Body of pancreas (tissue), 4 donors: ENCODE data around the gene CD47. TPM values are rescaled to one million over a fixed set of nuclear protein-coding genes. Genes with fewer than 3 reads are reported as not detected.

ENCODE experiments used
- ATAC-seq: fragments of 150-250 bp; one replicate; pipeline ENCODE4 v1.9.1; 2016
- DNase-seq, 4 donors: peaks; one replicate each; pipeline ENCODE4 v3.0.0-alpha.2; 2019
- H3K27ac ChIP-seq, 4 donors: fragments of 200-600 bp; sonication (generic); 1 replicate in 3 of 4; 2 replicates in 1 of 4; pipeline versions ENCODE4 v1.5.1 to v1.6.1; 2016 to 2019; ENCODE audit warnings: mild to moderate bottlenecking in 1 of 4, mixed read lengths in 1 of 4, moderate library complexity in 1 of 4
- H3K27me3 ChIP-seq, 2 donors: fragments of 200-600 bp; sonication (generic); one replicate each; pipeline ENCODE4 v1.6.0; 2016; ENCODE audit warnings: mild to moderate bottlenecking in 1 of 2
- H3K36me3 ChIP-seq, 2 donors: fragments of 200-600 bp; sonication (generic); replicated peaks in 1 of 2; 2 replicates each; pipeline ENCODE4 v1.5.1; 2016; ENCODE audit warnings: low read depth in 2 of 2; ENCODE audit not compliant: insufficient read depth in 1 of 2
- H3K4me1 ChIP-seq: fragments of 200-600 bp; sonication (generic); one replicate; pipeline ENCODE4 v1.6.0; 2016
- H3K4me3 ChIP-seq, 2 donors: fragments of 200-600 bp; sonication (generic); 1 replicate in 1 of 2; 2 replicates in 1 of 2; pipeline ENCODE4 v1.5.1; 2016 to 2019
- H3K9me3 ChIP-seq, 3 donors: fragments of 200-600 bp; sonication (generic); 1 replicate in 2 of 3; 2 replicates in 1 of 3; pipeline ENCODE4 v1.5.1; 2016
- POLR2A ChIP-seq, 3 donors: fragments of 450-650 bp; IDR thresholded peaks; one replicate each; pipeline ENCODE4 v1.6.1; 2016; ENCODE audit warnings: antibody characterized with exemption in 3 of 3, mild to moderate bottlenecking in 2 of 3
- WGBS, 2 donors: methylation state at CpG; one replicate each; pipeline ENCODE4 v1.1.5; 2017; 5-methylcytosine and 5-hydroxymethylcytosine counted together
- intact Hi-C: fragments of 100-400 bp; cut with DNase I; formaldehyde crosslinking; loops from one replicate; pipeline ENCODE4 v1.15.1; 2023
- total RNA-seq, 2 donors: library from RNA; depleted of rRNA; stranded (reverse); fragments of >200 nt; gene quantifications; one replicate each; pipeline ENCODE4 v1.1.0, GENCODE V29; 2016
- TF ChIP-seq, protein P1 (sequence below), 7 experiments: fragments of 450-650 bp in 4 of 7; fragments of 200-600 bp in 3 of 7; sonication (generic) in 3 of 7; IDR thresholded peaks; one replicate each; pipeline ENCODE4 v1.5.1; 2016 to 2019; ENCODE audit warnings: antibody characterized with exemption in 7 of 7

Gene CD47
- total RNA-seq, 2 donors from 2014 or later = 34.3 to 51.1 TPM

DNA sequence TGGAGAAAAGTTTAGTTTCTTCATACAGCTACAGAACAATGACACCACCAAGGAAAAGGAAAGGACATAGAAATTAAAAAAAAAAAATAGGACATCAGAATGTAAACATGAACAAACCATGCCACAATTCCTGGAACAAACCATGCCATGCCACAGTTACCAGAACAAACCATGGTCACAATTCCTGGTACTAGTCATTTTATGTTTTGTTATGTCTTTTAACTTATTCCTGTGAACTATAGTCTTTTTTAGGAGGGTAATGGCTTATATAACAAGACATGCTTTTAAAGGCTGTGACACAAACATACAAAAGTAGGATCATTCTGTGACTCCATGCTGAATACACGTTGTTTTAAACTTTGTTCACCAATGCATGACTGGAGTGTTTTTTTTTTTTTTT lies 42.8 kb downstream of the CD47 start:
- ATAC-seq (no peak), DNase-seq (no peak)
- no peak overlapping the region for H3K4me3 ChIP-seq
- WGBS, 2 donors = 93 to 94% methylated on average over 1 of the region's 1 CpG
- intact Hi-C loops = no loop called here
- no peaks in the 10 kb centered on the region for H3K36me3 ChIP-seq
- no peaks in the 10 kb centered on the region for H3K27me3 ChIP-seq
- H3K27ac ChIP-seq = no peak overlapping the region
- no peak for TF ChIP-seq POLR2A (IDR thresholded peaks at IDR 0.05)
- TF ChIP-seq, protein P1, sequence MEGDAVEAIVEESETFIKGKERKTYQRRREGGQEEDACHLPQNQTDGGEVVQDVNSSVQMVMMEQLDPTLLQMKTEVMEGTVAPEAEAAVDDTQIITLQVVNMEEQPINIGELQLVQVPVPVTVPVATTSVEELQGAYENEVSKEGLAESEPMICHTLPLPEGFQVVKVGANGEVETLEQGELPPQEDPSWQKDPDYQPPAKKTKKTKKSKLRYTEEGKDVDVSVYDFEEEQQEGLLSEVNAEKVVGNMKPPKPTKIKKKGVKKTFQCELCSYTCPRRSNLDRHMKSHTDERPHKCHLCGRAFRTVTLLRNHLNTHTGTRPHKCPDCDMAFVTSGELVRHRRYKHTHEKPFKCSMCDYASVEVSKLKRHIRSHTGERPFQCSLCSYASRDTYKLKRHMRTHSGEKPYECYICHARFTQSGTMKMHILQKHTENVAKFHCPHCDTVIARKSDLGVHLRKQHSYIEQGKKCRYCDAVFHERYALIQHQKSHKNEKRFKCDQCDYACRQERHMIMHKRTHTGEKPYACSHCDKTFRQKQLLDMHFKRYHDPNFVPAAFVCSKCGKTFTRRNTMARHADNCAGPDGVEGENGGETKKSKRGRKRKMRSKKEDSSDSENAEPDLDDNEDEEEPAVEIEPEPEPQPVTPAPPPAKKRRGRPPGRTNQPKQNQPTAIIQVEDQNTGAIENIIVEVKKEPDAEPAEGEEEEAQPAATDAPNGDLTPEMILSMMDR (IDR thresholded peaks at IDR 0.05) = no peak
- H3K9me3 ChIP-seq = no peaks in the 10 kb centered on the region
- H3K4me1 ChIP-seq = no peaks in the 10 kb centered on the region

DNA sequence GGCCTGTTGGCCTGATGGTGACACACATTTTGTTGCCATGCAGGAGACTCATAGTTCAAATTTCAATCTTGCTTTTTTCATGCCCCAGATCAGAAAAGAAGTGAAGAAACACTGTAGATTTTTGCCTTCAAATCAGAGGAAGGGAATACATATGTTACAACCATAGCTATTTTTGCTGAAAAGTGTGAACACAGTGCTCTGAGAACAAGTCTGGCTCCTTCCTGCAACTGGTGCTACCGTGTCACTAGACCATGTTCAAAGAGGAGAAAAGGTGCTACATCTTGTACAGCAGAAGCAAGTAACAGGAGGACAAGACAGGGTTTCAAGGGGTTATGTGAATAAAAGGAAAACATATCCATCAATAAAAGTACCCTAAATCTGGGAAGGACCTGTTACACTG lies 44.6 kb downstream of the CD47 start:
- Histone ChIP-seq H3K27ac (no peak overlapping the region), H3K36me3 (no peaks in the 10 kb centered on the region), H3K27me3 (no peaks in the 10 kb centered on the region), H3K4me3 (no peak overlapping the region), H3K4me1 (no peaks in the 10 kb centered on the region), H3K9me3 (no peaks in the 10 kb centered on the region)
- TF ChIP-seq, protein P1 (IDR thresholded peaks at IDR 0.05) = no peak
- TF ChIP-seq POLR2A (IDR thresholded peaks at IDR 0.05) = no peak
- intact Hi-C loops = no loop called here
- WGBS, 2 donors = 94 to 96% methylated on average over 1 of the region's 1 CpG
- no peak for ATAC-seq
- no peak for DNase-seq

DNA sequence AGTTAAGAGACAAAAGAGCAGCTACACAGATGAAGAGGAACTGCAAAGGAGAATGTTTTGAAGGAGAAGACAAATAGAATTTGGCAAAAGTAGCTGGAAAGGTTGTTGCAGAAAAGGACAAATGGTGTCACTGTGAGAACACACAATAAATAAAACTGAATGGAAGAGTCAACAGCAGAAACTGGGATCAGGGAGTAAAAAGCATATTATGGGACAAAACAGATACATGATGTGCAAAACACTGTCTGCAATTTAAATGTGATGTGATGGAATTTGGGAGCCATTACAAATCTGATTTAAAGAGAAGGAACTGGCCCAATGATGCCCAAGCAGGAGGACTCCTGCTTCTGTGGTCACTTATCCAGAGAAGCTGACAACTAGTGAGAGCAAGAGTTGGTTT lies 46.1 kb downstream of the CD47 start:
- intact Hi-C loops = no loop called here
- Histone ChIP-seq H3K4me3 (no peak overlapping the region), H3K27me3 (no peaks in the 10 kb centered on the region), H3K36me3 (no peaks in the 10 kb centered on the region), H3K4me1 (no peaks in the 10 kb centered on the region), H3K9me3 (no peaks in the 10 kb centered on the region), H3K27ac (no peak overlapping the region)
- ATAC-seq (no peak), DNase-seq (no peak)
- TF ChIP-seq, protein P1 (IDR thresholded peaks at IDR 0.05) = no peak
- TF ChIP-seq POLR2A (IDR thresholded peaks at IDR 0.05) = no peak

DNA sequence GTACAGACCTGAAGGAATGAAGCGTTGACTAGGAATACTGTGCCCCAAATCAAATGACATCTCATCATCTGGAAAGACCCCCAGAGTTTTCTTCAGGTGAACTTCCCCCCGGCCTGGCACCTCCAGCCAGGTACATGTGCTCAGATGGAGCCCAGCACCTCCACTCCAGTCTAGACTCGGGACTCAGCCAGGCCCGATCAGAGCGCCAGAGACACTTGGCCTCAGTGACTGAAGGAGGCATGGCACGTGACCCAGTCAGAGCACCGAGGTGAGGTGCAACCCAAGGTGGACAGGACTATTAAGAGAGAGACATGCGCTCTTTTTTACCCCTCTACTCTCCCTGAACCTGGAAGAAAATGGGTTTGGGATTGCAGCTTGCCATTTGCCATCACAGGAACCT lies 48.5 kb downstream of the CD47 start:
- Histone ChIP-seq H3K4me1 (no peaks in the 10 kb centered on the region), H3K27me3 (no peaks in the 10 kb centered on the region), H3K36me3 (peaks cover 0 to 2% of the 10 kb centered on the region in 2 donors), H3K27ac (no peak overlapping the region), H3K9me3 (no peaks in the 10 kb centered on the region), H3K4me3 (no peak overlapping the region)
- 82 to 84% methylated on average over 8 of the region's 8 CpGs for WGBS, 2 donors
- ATAC-seq (no peak), DNase-seq (no peak)
- TF ChIP-seq POLR2A (IDR thresholded peaks at IDR 0.05) = no peak
- TF ChIP-seq, protein P1 (IDR thresholded peaks at IDR 0.05) = no peak
- intact Hi-C loops = no loop called here

DNA sequence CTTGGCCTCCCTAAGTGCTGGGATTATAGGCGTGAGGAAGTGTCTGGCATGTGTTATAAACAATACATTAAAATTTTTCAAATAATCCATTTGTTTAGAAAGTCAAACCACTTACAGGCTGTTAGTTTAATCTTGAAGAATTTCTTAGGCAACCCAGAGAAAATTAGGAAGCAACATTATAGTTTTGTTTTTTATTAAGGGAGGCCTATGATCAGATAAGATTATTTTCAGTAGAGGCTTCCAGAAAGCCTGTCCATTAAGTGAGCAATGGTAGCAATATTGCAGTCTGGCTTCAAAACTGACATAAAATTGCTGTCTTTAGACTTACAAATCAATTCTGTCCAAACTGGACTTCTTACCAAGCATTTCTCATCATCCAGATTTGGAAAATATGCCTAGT lies 49.6 kb downstream of the CD47 start:
- Histone ChIP-seq H3K9me3 (no peaks in the 10 kb centered on the region), H3K4me3 (no peak overlapping the region), H3K27ac (no peak overlapping the region), H3K27me3 (no peaks in the 10 kb centered on the region), H3K36me3 (peaks cover 0 to 2% of the 10 kb centered on the region in 2 donors), H3K4me1 (no peaks in the 10 kb centered on the region)
- ATAC-seq (no peak), DNase-seq (no peak)
- WGBS, 2 donors = 81 to 91% methylated on average over 1 of the region's 1 CpG
- intact Hi-C loops = no loop called here
- no peak for TF ChIP-seq POLR2A (IDR thresholded peaks at IDR 0.05)
- TF ChIP-seq, protein P1 (IDR thresholded peaks at IDR 0.05) = no peak
